GM18868 (cell line): ENCODE measurements around the gene HIRA.

Experiments used
- ATAC-seq: cut with Tn5 transposase; IDR thresholded peaks from one replicate; pipeline ENCODE4 v1.9.1; 2021; ENCODE audit warnings: mild to moderate bottlenecking, moderate library complexity; ENCODE audit not compliant: unreplicated experiment

The HIRA gene

GRCh38 chr22:19358703-19359553, 72.6 kb downstream of the HIRA start:
- no peak for ATAC-seq

- no peak for ATAC-seq
Measured at GRCh38 chr22:19358195-19358594, 73.3 kb downstream of the HIRA start.

GRCh38 chr22:19357270-19358105, 74.0 kb downstream of the HIRA start:
- no peak for ATAC-seq

GRCh38 chr22:19356708-19357269, 74.7 kb downstream of the HIRA start:
- no peak for ATAC-seq

GRCh38 chr22:19355413-19356157, 75.9 kb downstream of the HIRA start:
- no peak for ATAC-seq

GRCh38 chr22:19354201-19354600, 77.3 kb downstream of the HIRA start:
- no peak for ATAC-seq

GRCh38 chr22:19353363-19354131, 78.0 kb downstream of the HIRA start:
- no peak for ATAC-seq

GRCh38 chr22:19352766-19353165, 78.8 kb downstream of the HIRA start:
- ATAC-seq, result no peak

GRCh38 chr22:19352217-19352616, 79.3 kb downstream of the HIRA start:
- ATAC-seq, result no peak

GRCh38 chr22:19351604-19352003, 79.9 kb downstream of the HIRA start:
- ATAC-seq, result no peak

GRCh38 chr22:19350947-19351346, 80.6 kb downstream of the HIRA start:
- ATAC-seq, result no peak

GRCh38 chr22:19350476-19350859, 81.1 kb downstream of the HIRA start:
- no peak for ATAC-seq

- ATAC-seq, result no peak
Measured at GRCh38 chr22:19349778-19350475, 81.6 kb downstream of the HIRA start.

- ATAC-seq, result no peak
Measured at GRCh38 chr22:19346677-19347265, 84.8 kb downstream of the HIRA start.

- no peak for ATAC-seq
Measured at GRCh38 chr22:19344420-19344819, 87.1 kb downstream of the HIRA start.

- no peak for ATAC-seq
Measured at GRCh38 chr22:19343470-19343869, 88.1 kb downstream of the HIRA start.

- ATAC-seq, result no peak
Measured at GRCh38 chr22:19341500-19341899, 90.0 kb downstream of the HIRA start.

GRCh38 chr22:19337137-19337536, 94.4 kb downstream of the HIRA start:
- ATAC-seq, result no peak
